ENCODE data around the gene PDIA5. TPM values are rescaled to one million over a fixed set of nuclear protein-coding genes. Genes with fewer than 3 reads are reported as not detected.

PDIA5 gene
- total RNA-seq, 8 experiments from 2014 or later = 6.3 to 51.8 (median 11.5) TPM

DNA sequence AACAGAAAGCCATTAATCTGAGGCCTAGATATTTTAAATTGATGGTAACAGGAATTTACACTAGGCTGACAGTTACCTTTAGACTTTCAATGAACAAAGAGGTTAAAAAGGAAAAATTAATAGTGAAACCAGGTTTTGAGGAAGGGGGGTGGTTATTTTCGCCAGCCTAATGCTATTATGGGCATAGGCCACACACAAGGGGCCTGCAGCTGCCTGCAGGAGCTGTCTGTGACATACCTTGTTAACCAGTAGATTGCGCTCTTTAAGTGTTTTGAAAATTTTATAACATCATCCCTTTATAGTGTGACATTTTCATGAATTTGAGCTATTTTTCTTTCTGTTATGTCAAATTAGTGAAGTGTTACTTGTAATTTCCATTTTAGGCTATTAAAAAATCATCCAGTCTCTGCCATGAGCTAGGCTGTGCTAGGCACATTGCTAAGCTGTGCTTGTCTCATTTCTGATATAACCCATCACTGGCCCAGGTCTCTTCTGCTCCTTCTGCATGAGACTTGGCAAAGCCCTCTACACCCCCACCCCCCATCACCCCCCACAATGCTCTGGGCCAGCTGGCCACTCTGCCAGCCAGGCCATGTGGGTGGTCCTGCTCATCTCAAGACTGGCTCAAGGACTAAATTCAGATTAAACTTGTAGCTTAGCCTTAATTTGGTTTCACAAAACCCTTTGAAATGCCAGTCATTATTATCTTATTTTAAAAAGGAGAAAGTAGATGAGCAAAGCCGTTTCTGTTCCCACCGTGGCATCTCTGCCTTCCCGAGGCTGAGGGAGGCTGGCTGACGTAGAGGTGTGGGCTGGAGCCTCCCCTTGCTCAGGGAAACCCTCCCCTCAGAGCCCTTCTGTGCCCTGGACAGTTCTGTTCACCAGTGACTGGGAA is 86.5 kb downstream of the PDIA5 start:
- Histone ChIP-seq H3K4me1 (replicated peaks in 1 of 2) (peaks cover 34 to 47% of the 10 kb centered on the region in 2 donors), H3K4me3 (no peak overlapping the region), H3K27ac (no peak overlapping the region)
- in situ Hi-C loops (cut with MboI; ENCODE audit: low pct_unique_long_range_greater_than_20kb in 2 of 9, low sequenced_read_pairs in 9 of 9, unreplicated experiment in 9 of 9) = no loop called here
- peak in 5 of 8 experiments; percentile 17 to 49 (median 28) for ATAC-seq (replicated peaks in 6 of 8)
- 45 to 100% (median 78%) methylated on average over 1 to 5 of the region's 6 CpGs; no CpG with 5 or more reads in 1 of the 10 experiments for WGBS, 10 experiments

DNA sequence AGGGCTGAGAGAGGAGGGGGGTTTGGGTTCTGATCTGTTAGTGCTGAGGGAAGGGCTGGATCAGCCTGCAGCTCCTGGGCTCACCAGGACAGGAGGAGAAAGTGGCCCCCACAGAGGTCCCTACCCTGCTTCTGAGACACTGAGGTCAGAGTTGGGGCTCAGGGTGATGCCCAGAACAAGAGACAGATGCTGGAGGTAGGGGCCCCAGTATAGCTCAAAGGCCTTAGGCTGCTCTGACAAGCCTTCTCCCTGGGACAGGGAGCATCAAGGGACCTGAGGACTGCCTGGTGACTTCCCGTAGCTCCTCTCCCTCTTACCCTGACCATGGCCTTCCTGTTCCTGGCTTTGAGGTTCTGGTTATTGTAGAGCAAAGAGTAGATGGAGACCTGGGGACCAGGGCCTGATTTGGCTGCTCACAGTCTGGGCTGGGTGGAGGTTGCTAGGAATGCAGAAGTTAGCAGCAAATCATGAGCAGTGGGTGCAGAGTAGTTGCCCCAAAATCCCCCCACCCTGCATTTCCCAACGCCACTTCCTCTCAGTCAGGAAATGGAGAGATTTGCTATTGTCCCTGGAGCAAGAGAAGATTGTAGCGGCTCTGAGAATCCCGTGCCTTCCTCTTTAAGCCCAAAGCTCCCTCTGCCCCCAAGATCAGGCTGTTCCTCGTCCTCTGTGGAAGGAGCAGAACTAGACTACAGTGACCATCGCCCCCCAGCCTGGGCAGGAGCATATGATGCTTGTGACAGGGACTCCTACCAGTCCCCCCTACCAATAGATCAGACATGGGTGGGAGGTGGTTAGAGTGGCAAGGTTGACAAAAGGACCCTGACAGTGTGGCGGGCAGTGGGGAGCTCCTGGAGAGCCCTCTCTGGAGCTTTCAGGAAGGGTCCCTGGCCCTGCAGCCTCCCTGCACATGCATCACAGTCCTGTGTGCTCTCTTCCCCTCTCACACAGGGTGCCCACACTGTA is 87.5 kb downstream of the PDIA5 start:
- Histone ChIP-seq H3K4me1 (replicated peaks in 1 of 2) (peaks cover 37 to 47% of the 10 kb centered on the region in 2 donors), H3K4me3 (no peak overlapping the region), H3K27ac (no peak overlapping the region)
- no peak for ATAC-seq (replicated peaks in 6 of 8)
- 90 to 100% (median 100%) methylated on average over 1 to 4 of the region's 7 CpGs; no CpG with 5 or more reads in 2 of the 10 experiments for WGBS, 10 experiments
- in situ Hi-C loops (cut with MboI; ENCODE audit: low pct_unique_long_range_greater_than_20kb in 2 of 9, low sequenced_read_pairs in 9 of 9, unreplicated experiment in 9 of 9) = no loop called here

DNA sequence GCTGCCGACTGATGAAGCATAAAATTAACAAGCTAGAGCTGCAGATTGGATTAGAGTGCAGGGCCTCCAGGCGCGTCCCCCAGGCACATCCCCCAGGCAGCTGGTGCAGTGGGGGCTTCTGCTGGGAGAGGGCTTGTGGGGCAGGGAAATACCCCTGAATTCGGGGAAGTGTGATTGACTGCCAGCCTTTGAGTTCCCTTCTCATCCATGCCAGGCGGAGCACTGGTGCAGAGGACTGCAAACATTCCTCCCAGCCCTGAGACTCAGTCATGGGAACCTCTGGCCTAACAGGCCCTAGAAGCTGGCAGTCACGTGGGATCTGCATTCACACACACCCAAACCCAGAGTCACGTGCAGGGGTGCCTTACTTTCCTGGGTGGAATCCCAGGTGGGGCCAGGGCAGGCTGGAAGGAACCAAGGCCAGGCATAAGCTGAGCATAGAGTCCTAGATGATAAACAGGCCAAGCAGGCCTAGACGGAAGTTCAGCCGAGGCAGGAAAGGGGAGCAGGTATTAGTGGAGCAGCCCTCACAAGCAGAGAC is 88.7 kb downstream of the PDIA5 start:
- ATAC-seq (replicated peaks in 6 of 8) = peak in 1 of 8 experiments; percentile 55
- H3K27ac ChIP-seq = no peak overlapping the region
- WGBS, 10 experiments = 70 to 90% (median 84%) methylated on average over 2 to 5 of the region's 9 CpGs; no CpG with 5 or more reads in 7 of the 10 experiments
- H3K4me1 ChIP-seq (replicated peaks in 1 of 2) = peaks cover 37 to 41% of the 10 kb centered on the region in 2 donors
- H3K4me3 ChIP-seq = no peak overlapping the region
- in situ Hi-C loops (cut with MboI; ENCODE audit: low pct_unique_long_range_greater_than_20kb in 2 of 9, low sequenced_read_pairs in 9 of 9, unreplicated experiment in 9 of 9) = no loop called here

DNA sequence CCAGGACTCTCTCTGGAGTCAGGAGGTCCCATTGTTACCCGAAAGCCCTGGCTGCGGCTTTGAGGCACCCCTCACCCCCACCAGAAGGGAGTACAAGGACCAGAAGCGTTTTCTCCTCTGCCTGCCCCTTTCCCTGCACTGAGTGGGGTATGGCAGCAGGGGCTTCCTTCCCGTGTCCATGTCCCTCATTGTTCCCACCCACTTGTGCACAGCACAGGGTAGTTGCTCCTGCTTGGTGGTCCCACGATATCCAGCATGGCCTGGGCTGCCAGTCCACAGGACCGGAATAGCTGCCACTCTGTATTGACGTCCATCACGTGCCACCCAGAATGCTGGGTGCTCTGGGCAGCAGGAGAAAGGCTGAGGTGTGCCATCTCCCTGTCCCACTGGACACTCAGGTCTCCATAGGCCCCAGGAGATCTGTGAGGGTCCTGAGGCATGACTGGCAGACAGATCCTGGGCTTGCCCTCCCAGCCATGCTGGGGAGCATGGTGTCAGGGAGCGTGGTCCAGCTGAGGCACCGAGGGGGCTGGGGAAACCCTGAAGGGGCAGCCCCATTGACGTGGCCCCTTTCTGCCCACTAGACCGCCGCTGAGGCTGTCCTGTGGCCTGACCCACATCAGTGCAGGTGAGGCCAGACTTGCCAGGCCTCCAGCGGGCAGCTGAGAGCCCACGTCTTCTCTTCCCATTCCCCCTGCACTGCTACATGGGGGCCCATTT is 89.6 kb downstream of the PDIA5 start:
- no peak for ATAC-seq (replicated peaks in 6 of 8)
- H3K4me1 ChIP-seq (replicated peaks in 1 of 2) = peaks cover 34% of the 10 kb centered on the region in 2 donors
- in situ Hi-C loops (cut with MboI; ENCODE audit: low pct_unique_long_range_greater_than_20kb in 2 of 9, low sequenced_read_pairs in 9 of 9, unreplicated experiment in 9 of 9) = no loop called here
- no peak overlapping the region for H3K4me3 ChIP-seq
- H3K27ac ChIP-seq = no peak overlapping the region
- 80 to 100% (median 95%) methylated on average over 1 to 5 of the region's 15 CpGs; no CpG with 5 or more reads in 4 of the 10 experiments for WGBS, 10 experiments

DNA sequence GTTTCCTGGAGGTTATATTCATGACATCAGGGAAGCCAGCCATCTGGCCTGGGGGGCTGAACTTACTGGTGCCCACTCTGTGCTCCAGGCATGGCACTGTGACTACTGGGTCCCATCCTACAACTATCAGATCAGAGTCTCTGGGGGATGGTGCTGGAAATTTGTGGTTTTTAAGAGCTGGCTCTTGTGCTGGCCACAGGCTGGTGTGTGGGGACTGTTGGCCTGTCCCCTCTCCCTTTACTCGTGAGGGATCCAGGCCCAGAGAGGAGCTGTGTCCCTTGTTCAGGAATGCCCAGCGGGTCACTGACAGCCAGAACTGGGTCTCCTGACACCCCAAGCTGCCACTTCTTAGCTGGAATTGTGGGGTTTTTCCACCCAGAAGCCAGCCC is 90.4 kb downstream of the PDIA5 start:
- no peak overlapping the region for H3K4me3 ChIP-seq
- H3K27ac ChIP-seq = no peak overlapping the region
- peaks cover 31 to 34% of the 10 kb centered on the region in 2 donors for H3K4me1 ChIP-seq (replicated peaks in 1 of 2)
- no peak for ATAC-seq (replicated peaks in 6 of 8)
- in situ Hi-C loops (cut with MboI; ENCODE audit: low pct_unique_long_range_greater_than_20kb in 2 of 9, low sequenced_read_pairs in 9 of 9, unreplicated experiment in 9 of 9) = no loop called here
- WGBS, 10 experiments = 80 to 100% methylated on average over 1 of the region's 2 CpGs; no CpG with 5 or more reads in 8 of the 10 experiments

DNA sequence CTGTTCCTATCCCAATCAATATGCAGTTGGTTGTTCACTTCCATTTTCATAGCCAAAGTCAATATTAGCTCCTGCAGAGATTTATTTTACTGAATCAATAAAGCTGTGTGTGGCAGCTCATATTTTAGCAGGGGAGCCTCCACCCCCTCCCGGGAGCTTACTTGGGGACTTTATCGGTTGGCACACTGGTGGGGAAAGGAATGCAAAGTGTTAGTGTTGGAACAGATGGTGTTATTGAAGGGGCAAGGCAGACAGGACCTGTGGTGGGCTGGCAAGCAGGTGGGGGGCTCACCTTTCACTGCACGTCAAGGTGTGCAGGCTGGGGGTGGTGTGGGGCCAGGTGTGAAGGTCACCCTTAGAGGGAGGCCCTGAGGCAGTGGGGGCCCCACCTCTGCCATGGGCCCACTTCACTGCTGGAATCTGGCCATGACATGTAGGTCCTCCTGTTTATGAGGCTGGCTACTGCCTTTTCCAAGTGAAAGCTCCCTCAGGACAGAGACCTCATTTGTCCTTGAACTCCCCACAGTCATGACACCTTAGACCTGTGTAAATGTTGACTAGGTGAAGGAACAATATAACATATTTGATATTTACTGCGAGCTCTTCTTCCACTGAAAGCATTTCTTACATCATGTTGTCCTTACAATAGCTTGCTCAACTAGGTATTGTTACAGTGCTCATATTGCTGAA is 90.9 kb downstream of the PDIA5 start:
- in situ Hi-C loops (cut with MboI; ENCODE audit: low pct_unique_long_range_greater_than_20kb in 2 of 9, low sequenced_read_pairs in 9 of 9, unreplicated experiment in 9 of 9) = no loop called here
- ATAC-seq (replicated peaks in 6 of 8) = peak in 2 of 8 experiments; percentile 11 to 18
- 80 to 100% (median 100%) methylated on average over 1 to 3 of the region's 4 CpGs; no CpG with 5 or more reads in 3 of the 10 experiments for whole genome bisulfite sequencing, 10 experiments
- Histone ChIP-seq H3K4me3 (no peak overlapping the region), H3K27ac (no peak overlapping the region), H3K4me1 (replicated peaks in 1 of 2) (peaks cover 27 to 31% of the 10 kb centered on the region in 2 donors)

DNA sequence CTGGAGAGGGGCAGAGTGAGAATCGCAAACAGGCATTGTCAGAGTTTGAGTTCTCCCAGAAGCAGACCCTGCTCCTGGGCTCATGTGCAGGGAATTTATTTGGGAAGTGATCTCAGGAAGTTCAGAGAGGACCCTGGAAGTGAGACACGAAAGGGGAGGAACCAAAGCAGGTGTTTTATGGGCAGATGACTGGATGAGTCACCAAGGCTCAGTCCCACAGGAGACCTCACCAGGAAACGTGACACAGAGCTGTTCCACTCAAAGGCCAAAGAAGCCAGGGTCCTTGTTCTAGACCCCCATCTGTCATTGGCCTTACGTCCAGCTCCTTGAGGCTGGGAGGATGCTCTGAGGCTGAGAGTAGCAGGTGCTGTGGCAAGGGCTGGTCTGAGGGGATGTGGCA is 91.5 kb downstream of the PDIA5 start:
- WGBS, 10 experiments = 20 to 100% (median 66%) methylated on average over 1 to 3 of the region's 4 CpGs; no CpG with 5 or more reads in 3 of the 10 experiments
- H3K27ac ChIP-seq = peak overlapping the region in 1 of 2 donors; percentile 50
- H3K4me3 ChIP-seq = no peak overlapping the region
- in situ Hi-C loops (cut with MboI; ENCODE audit: low pct_unique_long_range_greater_than_20kb in 2 of 9, low sequenced_read_pairs in 9 of 9, unreplicated experiment in 9 of 9) = no loop called here
- H3K4me1 ChIP-seq (replicated peaks in 1 of 2) = peaks cover 22 to 25% of the 10 kb centered on the region in 2 donors
- ATAC-seq (replicated peaks in 6 of 8) = peak in 5 of 8 experiments; percentile 54 to 89 (median 77)

DNA sequence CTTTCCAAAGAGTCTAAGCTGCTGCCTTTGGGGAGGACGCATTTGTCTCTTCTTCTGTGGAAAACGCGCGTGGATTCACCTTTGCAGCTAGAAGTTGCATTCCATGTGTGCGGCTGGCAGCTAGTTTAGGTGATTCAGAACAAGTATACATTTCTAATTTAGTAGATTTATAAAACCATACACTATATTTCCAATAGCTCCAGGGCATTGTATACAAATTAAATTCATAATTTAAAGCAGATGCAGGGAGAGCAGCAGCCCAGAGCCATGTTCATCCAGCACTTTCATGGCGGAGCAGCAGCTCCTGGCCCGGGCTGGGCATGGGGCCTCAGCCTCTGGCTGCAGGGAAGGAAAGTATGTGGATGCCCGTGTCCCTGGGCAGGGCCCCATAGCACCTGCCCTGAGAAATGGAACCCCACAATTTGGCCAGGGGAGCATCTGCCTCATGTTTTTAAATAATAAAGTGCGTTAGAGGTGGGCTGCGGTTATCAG is 92.1 kb downstream of the PDIA5 start:
- Histone ChIP-seq H3K4me1 (replicated peaks in 1 of 2) (peaks cover 16 to 19% of the 10 kb centered on the region in 2 donors), H3K4me3 (no peak overlapping the region), H3K27ac (peak overlapping the region in 1 of 2 donors; percentile 50)
- in situ Hi-C loops (cut with MboI; ENCODE audit: low pct_unique_long_range_greater_than_20kb in 2 of 9, low sequenced_read_pairs in 9 of 9, unreplicated experiment in 9 of 9) = no loop called here
- ATAC-seq (replicated peaks in 6 of 8) = peak in 1 of 8 experiments; percentile 36
- WGBS, 10 experiments = 20 to 100% (median 100%) methylated on average over 1 to 9 of the region's 10 CpGs; no CpG with 5 or more reads in 1 of the 10 experiments

DNA sequence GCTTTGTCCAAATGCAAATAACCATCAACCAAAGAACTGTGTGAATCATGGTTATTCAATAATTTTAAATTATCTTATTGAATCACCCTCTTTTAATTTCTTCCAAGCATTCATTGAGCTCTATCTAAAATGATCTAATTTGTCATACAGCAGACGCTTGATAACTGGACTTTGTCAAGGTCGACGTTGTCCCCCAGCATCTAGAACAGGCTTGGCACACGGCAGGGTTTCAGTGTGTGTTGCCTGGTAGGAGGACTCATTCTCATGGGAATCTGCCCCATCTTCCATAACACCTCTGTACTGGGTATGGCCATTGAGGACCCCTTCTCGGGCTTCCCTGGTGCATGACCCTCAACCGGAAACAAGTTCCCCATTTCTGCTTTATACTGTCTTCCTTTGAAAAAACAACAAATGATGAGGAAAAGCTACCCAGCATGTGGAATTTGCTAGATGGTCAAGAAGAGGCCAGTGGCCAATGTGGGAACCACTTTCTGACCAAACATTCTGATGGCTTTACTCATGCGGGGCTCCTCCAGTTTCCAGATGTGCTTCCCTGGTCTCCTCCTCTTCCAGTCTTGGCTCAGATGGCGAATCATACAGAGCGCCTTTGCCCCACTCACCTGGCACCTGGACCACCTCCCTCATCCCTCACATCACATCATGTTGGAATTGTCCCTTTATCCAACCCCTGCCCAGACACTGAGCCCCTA is 93.3 kb downstream of the PDIA5 start:
- in situ Hi-C loops (cut with MboI; ENCODE audit: low pct_unique_long_range_greater_than_20kb in 2 of 9, low sequenced_read_pairs in 9 of 9, unreplicated experiment in 9 of 9) = no loop called here
- Histone ChIP-seq H3K27ac (no peak overlapping the region), H3K4me1 (replicated peaks in 1 of 2) (peaks cover 13 to 15% of the 10 kb centered on the region in 2 donors), H3K4me3 (no peak overlapping the region)
- whole genome bisulfite sequencing, 10 experiments = 70 to 100% (median 97%) methylated on average over 1 to 6 of the region's 9 CpGs; no CpG with 5 or more reads in 3 of the 10 experiments
- ATAC-seq (replicated peaks in 6 of 8) = no peak

DNA sequence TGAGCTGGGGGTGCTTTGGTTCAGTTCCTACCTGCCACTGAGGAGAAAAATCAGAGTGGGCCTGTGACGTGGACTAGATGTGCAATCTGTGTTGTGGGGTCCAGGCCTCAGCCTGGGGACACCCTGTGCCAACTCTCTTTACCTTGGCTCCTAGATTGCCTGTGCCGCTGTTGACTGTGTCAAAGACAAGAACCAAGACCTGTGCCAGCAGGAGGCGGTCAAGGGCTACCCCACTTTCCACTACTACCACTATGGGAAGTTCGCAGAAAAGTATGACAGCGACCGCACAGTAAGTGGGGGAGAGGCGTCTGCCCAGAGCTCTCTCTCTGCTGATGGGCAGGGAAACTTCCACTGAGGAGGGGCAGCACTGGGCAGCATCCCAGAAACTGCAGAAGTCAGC is 94.3 kb downstream of the PDIA5 start:
- Histone ChIP-seq H3K4me1 (replicated peaks in 1 of 2) (peaks cover 13 to 15% of the 10 kb centered on the region in 2 donors), H3K4me3 (no peak overlapping the region), H3K27ac (no peak overlapping the region)
- WGBS, 10 experiments = 96 to 100% (median 98%) methylated on average over 1 to 4 of the region's 7 CpGs; no CpG with 5 or more reads in 6 of the 10 experiments
- in situ Hi-C loops (cut with MboI; ENCODE audit: low pct_unique_long_range_greater_than_20kb in 2 of 9, low sequenced_read_pairs in 9 of 9, unreplicated experiment in 9 of 9) = no loop called here
- ATAC-seq (replicated peaks in 6 of 8) = no peak

DNA sequence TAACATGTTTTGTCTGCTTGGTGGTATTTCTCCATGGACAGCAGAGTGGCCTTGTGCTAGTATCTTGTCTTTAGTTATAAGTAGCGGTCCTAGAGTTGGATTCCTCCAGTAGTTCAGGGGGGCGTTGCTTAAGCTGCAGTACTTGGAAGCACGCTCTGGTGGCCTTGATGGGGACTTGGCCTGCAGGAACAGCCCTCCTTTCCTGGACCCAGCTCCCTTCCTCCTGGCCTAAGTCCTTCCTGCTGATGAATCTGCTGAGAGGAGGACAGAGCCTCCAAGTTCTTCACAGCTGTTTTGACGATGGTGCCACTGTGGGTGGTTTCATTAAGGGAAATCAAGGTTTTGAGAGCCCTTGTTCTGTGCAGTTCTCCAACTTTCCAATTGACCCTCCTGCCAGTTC is 96.3 kb downstream of the PDIA5 start:
- no peak overlapping the region for H3K4me3 ChIP-seq
- no peak for ATAC-seq (replicated peaks in 6 of 8)
- WGBS, 10 experiments = 20 to 96% (median 87%) methylated on average over 1 to 4 of the region's 4 CpGs; no CpG with 5 or more reads in 6 of the 10 experiments
- in situ Hi-C loops (cut with MboI; ENCODE audit: low pct_unique_long_range_greater_than_20kb in 2 of 9, low sequenced_read_pairs in 9 of 9, unreplicated experiment in 9 of 9) = no loop called here
- H3K27ac ChIP-seq = no peak overlapping the region
- H3K4me1 ChIP-seq (replicated peaks in 1 of 2) = peaks cover under 1 to 6% of the 10 kb centered on the region in 2 donors

Measured in motor neuron (in vitro differentiated cells).